T-helper 1 cell treated with Interleukin-12 subunit alpha and Interleukin-12 subunit beta and Interleukin-4 antibody, amounts not matched to agents 30 μg/mL and 1 μg/mL, for 36 hours (primary cell): ENCODE data around the gene HBQ1.
"Not testable (repeated sequence)": the region's sequence is repeated elsewhere in the genome, so short reads cannot be mapped to it uniquely, and the experiment has no call there.

Experiments
- H3K27ac Mint-ChIP-seq: one replicate; pipeline ENCODE4 v1.8.0; 2021; ENCODE audit warnings: mild to moderate bottlenecking, mixed read lengths
- H3K27me3 Mint-ChIP-seq: one replicate; pipeline ENCODE4 v1.8.0; 2021; ENCODE audit warnings: low read depth, mixed read lengths
- H3K36me3 Mint-ChIP-seq: one replicate; pipeline ENCODE4 v1.8.0; 2021; ENCODE audit warnings: low read depth, mixed read lengths
- H3K4me1 Mint-ChIP-seq: one replicate; pipeline ENCODE4 v1.8.0; 2021; ENCODE audit warnings: low read depth, mixed read lengths
- H3K4me3 Mint-ChIP-seq: one replicate; pipeline ENCODE4 v1.8.0; 2021; ENCODE audit warnings: mild to moderate bottlenecking, moderate library complexity, mixed read lengths
- H3K9me3 Mint-ChIP-seq: one replicate; pipeline ENCODE4 v1.8.0; 2021; ENCODE audit warnings: mixed read lengths

HBQ1 gene

GRCh38 chr16:166375-167121, 13.7 kb upstream of the HBQ1 start:
- Mint-ChIP-seq H3K9me3 (no peaks in the 10 kb centered on the region), H3K4me3 (no peak overlapping the region)

GRCh38 chr16:167122-167690, 13.1 kb upstream of the HBQ1 start:
- Mint-ChIP-seq H3K27me3 (peaks cover 72% of the 10 kb centered on the region), H3K4me1 (peaks cover 7% of the 10 kb centered on the region), H3K4me3 (no peak overlapping the region), H3K36me3 (no peaks in the 10 kb centered on the region), H3K9me3 (no peaks in the 10 kb centered on the region), H3K27ac (no peak overlapping the region)

More at GRCh38 chr16:166375-167121, 13.7 kb upstream of the HBQ1 start:
- no peaks in the 10 kb centered on the region for H3K36me3 Mint-ChIP-seq
- H3K27ac Mint-ChIP-seq, result no peak overlapping the region
- peaks cover 7% of the 10 kb centered on the region for H3K4me1 Mint-ChIP-seq
- H3K27me3 Mint-ChIP-seq, result peaks cover 73% of the 10 kb centered on the region

GRCh38 chr16:168424-168823, 11.8 kb upstream of the HBQ1 start:
- Mint-ChIP-seq H3K27ac (no peak overlapping the region), H3K4me1 (peaks cover 7% of the 10 kb centered on the region), H3K27me3 (peaks cover 70% of the 10 kb centered on the region), H3K4me3 (no peak overlapping the region), H3K9me3 (no peaks in the 10 kb centered on the region), H3K36me3 (no peaks in the 10 kb centered on the region)

- H3K27me3 Mint-ChIP-seq, result peaks cover 73% of the 10 kb centered on the region
- no peaks in the 10 kb centered on the region for H3K36me3 Mint-ChIP-seq
- H3K4me3 Mint-ChIP-seq, result no peak overlapping the region
- H3K9me3 Mint-ChIP-seq, result no peaks in the 10 kb centered on the region
- H3K27ac Mint-ChIP-seq, result no peak overlapping the region
- peaks cover 7% of the 10 kb centered on the region for H3K4me1 Mint-ChIP-seq
Observed at GRCh38 chr16:169014-169413, 11.2 kb upstream of the HBQ1 start.

- H3K4me1 Mint-ChIP-seq, H3K27ac Mint-ChIP-seq, H3K4me3 Mint-ChIP-seq, H3K36me3 Mint-ChIP-seq, H3K9me3 Mint-ChIP-seq: not testable (repeated sequence)
- H3K27me3 Mint-ChIP-seq, result peaks cover 80% of the 10 kb centered on the region
Observed at GRCh38 chr16:170088-170507, 10.2 kb upstream of the HBQ1 start.

- Mint-ChIP-seq H3K36me3 (no peaks in the 10 kb centered on the region), H3K9me3 (no peaks in the 10 kb centered on the region), H3K27me3 (peaks cover 80% of the 10 kb centered on the region), H3K4me3 (no peak overlapping the region), H3K27ac (no peak overlapping the region), H3K4me1 (peaks cover 7% of the 10 kb centered on the region)
Observed at GRCh38 chr16:170788-171187, 9.5 kb upstream of the HBQ1 start.

- H3K9me3 Mint-ChIP-seq, H3K36me3 Mint-ChIP-seq, H3K4me1 Mint-ChIP-seq, H3K27ac Mint-ChIP-seq: not testable (repeated sequence)
- Mint-ChIP-seq H3K4me3 (peak within 1 kb of the TSS; percentile 28), H3K27me3 (peaks cover 73% of the 10 kb centered on the region)
Observed at GRCh38 chr16:172374-172941, 7.8 kb upstream of the HBQ1 start, which contains the start of gene HBA2. TSS of gene HBA2 (plus strand) at chr16:172876. CDS start at chr16:172913, 37 bp downstream.

- H3K4me1 Mint-ChIP-seq, H3K9me3 Mint-ChIP-seq, H3K36me3 Mint-ChIP-seq, H3K4me3 Mint-ChIP-seq, H3K27ac Mint-ChIP-seq: not testable (repeated sequence)
- peaks cover 73% of the 10 kb centered on the region for H3K27me3 Mint-ChIP-seq
Observed at GRCh38 chr16:173211-173854, 6.9 kb upstream of the HBQ1 start.

- not testable (repeated sequence) for H3K27ac Mint-ChIP-seq
Observed at GRCh38 chr16:173928-174769, 6.1 kb upstream of the HBQ1 start.

GRCh38 chr16:175011-175949, 5.0 kb upstream of the HBQ1 start:
- peaks cover 3% of the 10 kb centered on the region for H3K4me1 Mint-ChIP-seq
- H3K9me3 Mint-ChIP-seq, result no peaks in the 10 kb centered on the region
- H3K27ac Mint-ChIP-seq, result no peak overlapping the region
- H3K36me3 Mint-ChIP-seq, result no peaks in the 10 kb centered on the region
- no peak overlapping the region for H3K4me3 Mint-ChIP-seq
- peaks cover 69% of the 10 kb centered on the region for H3K27me3 Mint-ChIP-seq

More at GRCh38 chr16:173928-174769, 6.1 kb upstream of the HBQ1 start:
- H3K36me3 Mint-ChIP-seq, H3K4me1 Mint-ChIP-seq, H3K9me3 Mint-ChIP-seq, H3K4me3 Mint-ChIP-seq: not testable (repeated sequence)
- H3K27me3 Mint-ChIP-seq, result peaks cover 70% of the 10 kb centered on the region

- peaks cover 62% of the 10 kb centered on the region for H3K27me3 Mint-ChIP-seq
- H3K4me1 Mint-ChIP-seq, H3K27ac Mint-ChIP-seq, H3K9me3 Mint-ChIP-seq, H3K4me3 Mint-ChIP-seq, H3K36me3 Mint-ChIP-seq: not testable (repeated sequence)
Observed at GRCh38 chr16:176006-176405, 4.3 kb upstream of the HBQ1 start.

- H3K27ac Mint-ChIP-seq, H3K36me3 Mint-ChIP-seq, H3K4me1 Mint-ChIP-seq, H3K9me3 Mint-ChIP-seq, H3K4me3 Mint-ChIP-seq: not testable (repeated sequence)
- H3K27me3 Mint-ChIP-seq, result peaks cover 57% of the 10 kb centered on the region
Observed at GRCh38 chr16:176477-177382, 3.5 kb upstream of the HBQ1 start, which contains the start of gene HBA1. TSS of gene HBA1 (plus strand) at chr16:176680. CDS start at chr16:176717, 37 bp downstream.
